Islet precursor cell (in vitro differentiated cells): Measurements from ENCODE around the gene TMEM95.

Experiments used
- DNase-seq: peaks from one replicate; pipeline ENCODE4 v3.0.0-alpha.2; 2018

Gene TMEM95

DNA sequence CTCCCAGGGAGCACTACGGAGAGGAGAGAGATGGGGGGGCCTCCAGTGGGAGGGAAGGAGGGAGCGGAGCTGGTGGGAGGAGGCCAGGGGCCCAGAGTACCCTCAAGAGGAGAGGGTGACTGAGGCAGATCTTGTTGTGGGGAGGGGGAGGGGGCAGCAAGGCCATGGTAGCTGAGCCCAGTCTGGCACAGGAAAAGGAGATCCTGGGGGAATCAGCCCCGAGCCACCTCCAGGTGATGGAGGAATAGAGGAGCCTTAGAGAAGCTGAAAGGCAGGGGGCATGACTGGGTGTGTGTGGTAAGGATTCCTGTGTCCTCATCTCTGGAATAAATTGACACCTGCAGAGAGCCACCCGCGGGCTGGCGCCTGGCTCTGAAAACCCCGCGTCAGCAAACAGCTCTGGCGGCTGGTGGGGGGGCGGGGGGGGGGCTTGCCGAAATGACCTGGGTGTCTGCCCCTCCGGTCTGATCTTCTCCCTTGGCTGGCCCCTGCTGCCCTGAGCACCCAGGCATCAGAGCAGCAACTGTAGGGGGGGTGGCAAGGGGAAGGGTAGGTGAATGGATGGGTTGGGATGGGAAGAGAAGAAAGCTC is 51.4 kb downstream of the TMEM95 start:
- no peak for DNase-seq
